Fibroblast of lung (primary cell): ENCODE data around the gene C4orf54. TPM values are rescaled to one million over a fixed set of nuclear protein-coding genes. Genes with fewer than 3 reads are reported as not detected.

Experiments
- DNase-seq, 2 donors: peaks; one replicate each; pipeline versions ENCODE4 v3.0.0 to v3.0.0-alpha.2; 2010; ENCODE audit warnings: low read depth in 2 of 2
- H2AFZ ChIP-seq: 2 replicates; pipeline ENCODE4 v1.5.1; 2012; ENCODE audit warnings: low read length, control low read depth, inconsistent platforms
- H3K27ac ChIP-seq: 2 replicates; pipeline ENCODE4 v1.5.1; 2011; ENCODE audit warnings: low read length, control low read depth; ENCODE audit not compliant: insufficient read depth
- H3K27me3 ChIP-seq: 2 replicates; pipeline ENCODE4 v1.5.1; 2011; ENCODE audit warnings: mild to moderate bottlenecking, low read length; ENCODE audit not compliant: control insufficient read depth, insufficient read depth
- H3K36me3 ChIP-seq: 2 replicates; pipeline ENCODE4 v1.5.1; 2011; ENCODE audit warnings: low read length; ENCODE audit not compliant: control insufficient read depth, insufficient read depth
- H3K4me1 ChIP-seq: 2 replicates; pipeline ENCODE4 v1.5.1; 2011; ENCODE audit warnings: low read length; ENCODE audit not compliant: control insufficient read depth, insufficient read depth; ENCODE audit errors: extremely low read depth
- H3K4me2 ChIP-seq: 2 replicates; pipeline ENCODE4 v1.5.1; 2011; ENCODE audit warnings: low read length, control low read depth; ENCODE audit not compliant: insufficient read depth; ENCODE audit errors: extremely low read depth
- H3K4me3 ChIP-seq, 4 experiments: fragments of 200-600 bp in 1 of 4; sonication (generic) in 1 of 4; replicated peaks in 1 of 4; 2 replicates each; pipeline ENCODE4 v1.5.1; 2011 to 2016; ENCODE audit warnings: low read length in 4 of 4, low read depth in 3 of 4, mild to moderate bottlenecking in 3 of 4, control low read depth in 2 of 4, inconsistent platforms in 1 of 4, mixed read lengths in 1 of 4; ENCODE audit not compliant: insufficient read depth in 1 of 4; ENCODE audit errors: control extremely low read depth in 1 of 4
- H3K79me2 ChIP-seq: 2 replicates; pipeline ENCODE4 v1.5.1; 2012; ENCODE audit warnings: mild to moderate bottlenecking, low read length, inconsistent platforms; ENCODE audit not compliant: control insufficient read depth, insufficient read depth
- H3K9ac ChIP-seq: 2 replicates; pipeline ENCODE4 v1.5.1; 2011; ENCODE audit warnings: mild to moderate bottlenecking, low read length, control low read depth; ENCODE audit not compliant: insufficient read depth
- H3K9me3 ChIP-seq: 2 replicates; pipeline ENCODE4 v1.5.1; 2012; ENCODE audit warnings: low read depth, low read length; ENCODE audit not compliant: control insufficient read depth, insufficient read depth
- H4K20me1 ChIP-seq: 2 replicates; pipeline ENCODE4 v1.5.1; 2011; ENCODE audit warnings: low read length; ENCODE audit not compliant: control insufficient read depth, insufficient read depth; ENCODE audit errors: extremely low read depth
- EZH2 ChIP-seq: IDR thresholded peaks from 2 replicates; pipeline ENCODE4 v1.5.1; 2012; ENCODE audit warnings: low read length, control low read depth, mild to moderate bottlenecking; ENCODE audit errors: missing control alignments
- polyA plus RNA-seq, 2 donors: library from polyadenylated mRNA; depleted of rRNA in 1 of 2; stranded (reverse) in 1 of 2; unstranded in 1 of 2; fragments of >200 nt; gene quantifications; 2 replicates each; pipeline ENCODE4 v1.2.1, GENCODE V29; 2011 to 2012; ENCODE audit warnings: missing spikeins in 1 of 2
- total RNA-seq: library from RNA; depleted of rRNA; stranded (reverse); fragments of >200 nt; gene quantifications from 2 replicates; pipeline ENCODE4 v1.2.1, GENCODE V29; 2014
- TF ChIP-seq, protein P1 (sequence below), 2 donors: IDR thresholded peaks in 1 of 2; conservative IDR thresholded peaks in 1 of 2; 1 replicate in 1 of 2; 2 replicates in 1 of 2; pipeline ENCODE4 v1.5.1; 2011 to 2012; ENCODE audit warnings: low read length in 2 of 2, control low read depth in 1 of 2, inconsistent platforms in 1 of 2, low read depth in 1 of 2, mild to moderate bottlenecking in 1 of 2

Gene C4orf54
- total and polyA plus RNA-seq, 2 donors (not counting 1 experiment from before 2014, with no cell fraction given) = under 0.01 to 0.01 TPM

DNA sequence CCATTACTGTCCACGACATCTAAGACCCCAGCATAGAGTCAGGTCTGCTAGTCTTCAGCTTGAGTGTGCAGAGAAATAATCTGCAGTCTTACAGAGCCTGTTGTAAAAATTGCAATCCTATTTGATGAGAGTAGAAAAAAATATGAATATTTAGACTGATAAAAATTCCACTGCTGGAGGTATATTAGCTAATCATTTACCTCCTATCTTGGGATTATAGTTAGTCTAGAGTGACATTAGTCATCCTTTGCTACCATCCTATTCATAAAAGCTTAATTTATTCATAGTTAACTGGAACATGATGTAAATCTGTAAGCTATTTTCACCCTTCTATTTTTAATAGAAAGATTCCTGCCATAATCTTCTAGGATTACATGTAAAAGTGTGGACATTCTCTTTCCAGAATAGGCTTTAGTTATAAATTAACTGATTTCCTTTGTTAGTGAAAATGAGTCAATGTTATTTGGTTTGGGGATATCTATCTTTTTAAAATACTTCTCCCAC is 26.7 kb downstream of the C4orf54 start:
- Histone ChIP-seq H3K9me3 (no peaks in the 10 kb centered on the region), H3K4me3 (no peak overlapping the region), H3K4me1 (no peaks in the 10 kb centered on the region), H3K9ac (no peak overlapping the region), H2AFZ (no peak overlapping the region), H3K36me3 (no peaks in the 10 kb centered on the region), H4K20me1 (no peaks in the 10 kb centered on the region), H3K79me2 (no peaks in the 10 kb centered on the region), H3K4me2 (no peak overlapping the region), H3K27ac (no peak overlapping the region), H3K27me3 (no peaks in the 10 kb centered on the region)
- no peak for DNase-seq
- TF ChIP-seq, protein P1, sequence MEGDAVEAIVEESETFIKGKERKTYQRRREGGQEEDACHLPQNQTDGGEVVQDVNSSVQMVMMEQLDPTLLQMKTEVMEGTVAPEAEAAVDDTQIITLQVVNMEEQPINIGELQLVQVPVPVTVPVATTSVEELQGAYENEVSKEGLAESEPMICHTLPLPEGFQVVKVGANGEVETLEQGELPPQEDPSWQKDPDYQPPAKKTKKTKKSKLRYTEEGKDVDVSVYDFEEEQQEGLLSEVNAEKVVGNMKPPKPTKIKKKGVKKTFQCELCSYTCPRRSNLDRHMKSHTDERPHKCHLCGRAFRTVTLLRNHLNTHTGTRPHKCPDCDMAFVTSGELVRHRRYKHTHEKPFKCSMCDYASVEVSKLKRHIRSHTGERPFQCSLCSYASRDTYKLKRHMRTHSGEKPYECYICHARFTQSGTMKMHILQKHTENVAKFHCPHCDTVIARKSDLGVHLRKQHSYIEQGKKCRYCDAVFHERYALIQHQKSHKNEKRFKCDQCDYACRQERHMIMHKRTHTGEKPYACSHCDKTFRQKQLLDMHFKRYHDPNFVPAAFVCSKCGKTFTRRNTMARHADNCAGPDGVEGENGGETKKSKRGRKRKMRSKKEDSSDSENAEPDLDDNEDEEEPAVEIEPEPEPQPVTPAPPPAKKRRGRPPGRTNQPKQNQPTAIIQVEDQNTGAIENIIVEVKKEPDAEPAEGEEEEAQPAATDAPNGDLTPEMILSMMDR (conservative IDR thresholded peaks at IDR 0.05 in 1 of 2, IDR thresholded peaks at IDR 0.05 in 1 of 2; ENCODE audit: low read depth in 1 of 2, low read length in 2 of 2) = no peak
- no peak for TF ChIP-seq EZH2

DNA sequence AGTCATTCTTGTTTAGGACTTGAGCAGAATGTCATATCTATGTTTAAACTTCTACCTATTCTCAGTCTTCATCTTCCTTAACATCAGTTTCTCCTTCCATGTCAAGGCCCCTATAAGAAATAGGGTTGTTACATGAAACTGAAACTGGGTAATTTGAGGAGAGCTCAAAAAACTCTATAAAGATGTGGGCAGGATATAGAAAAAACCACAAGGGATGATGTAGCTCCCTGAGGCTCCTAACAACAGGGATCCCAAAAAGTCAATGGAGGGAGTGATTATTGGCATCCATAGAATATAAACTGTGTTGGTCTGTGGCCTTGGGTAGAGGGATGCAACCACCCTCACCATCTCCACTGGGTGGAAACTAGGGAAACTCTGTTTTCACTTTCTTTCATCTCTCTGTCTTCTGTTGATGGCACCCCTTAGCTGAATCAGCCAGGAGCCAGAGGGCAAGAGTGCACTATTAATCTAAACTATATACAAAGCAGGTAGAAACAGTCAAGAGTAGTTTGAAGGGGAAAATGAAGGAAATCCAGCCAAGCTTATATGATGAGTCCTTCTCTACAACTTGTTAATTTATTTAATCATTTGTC is 27.6 kb downstream of the C4orf54 start:
- H4K20me1 ChIP-seq = no peaks in the 10 kb centered on the region
- no peaks in the 10 kb centered on the region for H3K27me3 ChIP-seq
- H3K79me2 ChIP-seq = no peaks in the 10 kb centered on the region
- no peak for TF ChIP-seq EZH2
- TF ChIP-seq, protein P1 (conservative IDR thresholded peaks at IDR 0.05 in 1 of 2, IDR thresholded peaks at IDR 0.05 in 1 of 2; ENCODE audit: low read depth in 1 of 2, low read length in 2 of 2) = no peak
- no peak for DNase-seq
- no peak overlapping the region for H3K9ac ChIP-seq
- no peaks in the 10 kb centered on the region for H3K9me3 ChIP-seq
- H3K4me1 ChIP-seq = no peaks in the 10 kb centered on the region
- H3K4me3 ChIP-seq = no peak overlapping the region
- no peak overlapping the region for H3K4me2 ChIP-seq
- H3K36me3 ChIP-seq = no peaks in the 10 kb centered on the region
- no peak overlapping the region for H2AFZ ChIP-seq
- no peak overlapping the region for H3K27ac ChIP-seq

GRCh38 chr4:99628040-99628439 is 29.6 kb downstream of the C4orf54 start:
- no peak overlapping the region for H3K27ac ChIP-seq
- H3K4me1 ChIP-seq = no peaks in the 10 kb centered on the region
- H3K4me3 ChIP-seq = no peak overlapping the region
- H3K9ac ChIP-seq = no peak overlapping the region
- no peaks in the 10 kb centered on the region for H3K36me3 ChIP-seq
- no peak for DNase-seq
- TF ChIP-seq, protein P1 (conservative IDR thresholded peaks at IDR 0.05 in 1 of 2, IDR thresholded peaks at IDR 0.05 in 1 of 2; ENCODE audit: low read depth in 1 of 2, low read length in 2 of 2) = no peak
- no peak for TF ChIP-seq EZH2
- no peaks in the 10 kb centered on the region for H4K20me1 ChIP-seq
- no peaks in the 10 kb centered on the region for H3K79me2 ChIP-seq
- H2AFZ ChIP-seq = no peak overlapping the region
- H3K4me2 ChIP-seq = no peak overlapping the region
- H3K9me3 ChIP-seq = no peaks in the 10 kb centered on the region
- no peaks in the 10 kb centered on the region for H3K27me3 ChIP-seq
